Stimulated activated CD4-positive, alpha-beta T cell treated with anti-CD3 and anti-CD28 coated beads, Interleukin-15, amount 100 ng/mL, for 1 hour (primary cell): ENCODE data around the gene FARP1.

Source experiments
- DNase-seq, 2 donors: peaks; one replicate each; pipeline ENCODE4 v3.0.0-alpha.2; 2020; ENCODE audit warnings: low read depth in 1 of 2, low spot score in 1 of 2

FARP1 gene

DNA sequence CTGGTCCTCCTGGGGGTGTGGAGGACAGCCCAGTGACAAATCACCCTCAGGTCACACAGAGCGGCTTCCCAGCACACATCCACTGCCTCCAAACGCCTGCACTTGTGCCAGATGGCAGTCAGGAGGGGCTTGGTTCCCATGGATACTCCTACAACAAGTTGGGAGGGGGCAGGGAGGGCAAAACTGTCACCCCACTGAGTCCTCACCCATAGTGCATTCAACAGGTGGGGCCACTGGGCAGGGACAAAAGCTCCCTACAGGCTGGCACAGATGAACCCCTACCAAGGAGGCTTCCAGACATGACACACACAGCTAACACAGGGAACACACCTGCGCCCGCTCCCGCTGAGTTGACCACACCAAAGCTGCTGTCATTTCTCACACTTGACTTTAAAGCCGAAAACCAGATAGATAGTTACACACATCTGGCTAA is 313.5 kb downstream of the FARP1 start:
- DNase-seq, result no peak

DNA sequence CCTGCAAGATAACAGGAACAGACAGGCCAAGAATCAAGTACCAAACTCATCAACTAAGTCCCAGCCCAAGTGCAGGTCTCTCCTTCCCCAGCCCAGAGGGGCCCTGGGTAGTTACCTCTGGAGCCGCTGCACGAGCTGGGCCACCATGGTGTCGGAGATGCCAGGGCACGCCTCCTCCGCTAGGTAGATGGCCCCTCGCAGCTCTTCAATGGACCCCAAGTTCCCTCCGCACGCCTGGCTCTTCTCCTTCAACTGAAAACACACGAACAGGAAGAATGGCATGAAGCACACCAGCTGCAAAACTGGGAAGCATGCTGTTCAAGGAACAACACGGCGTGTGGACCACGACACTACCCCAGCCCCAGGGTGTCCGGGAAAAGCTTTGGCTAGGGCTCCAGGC is 314.2 kb downstream of the FARP1 start:
- no peak for DNase-seq

DNA sequence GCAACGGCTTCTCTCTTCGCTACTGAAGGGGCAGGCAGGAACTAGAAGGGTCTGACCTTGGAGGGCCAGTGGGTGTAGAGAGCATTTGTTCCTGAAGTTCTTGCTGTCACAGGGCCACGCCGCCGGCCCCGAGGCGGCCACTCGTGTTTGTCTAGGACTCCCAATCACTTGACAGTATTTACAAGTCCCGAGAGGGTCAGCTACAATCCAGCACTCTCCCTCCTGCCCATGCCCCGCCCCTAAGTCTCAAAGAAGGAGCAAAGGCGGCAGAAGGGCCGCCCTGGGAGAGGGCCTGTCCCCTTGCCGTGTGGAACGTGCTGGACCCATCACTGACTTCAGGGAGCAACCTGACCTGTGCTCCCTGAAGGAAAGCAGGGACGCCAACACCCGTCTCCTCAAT is 315.5 kb downstream of the FARP1 start:
- no peak for DNase-seq

- no peak for DNase-seq
These were observed 316.3 kb downstream of the FARP1 start for GRCh38 chr13:98459171-98459681.

- DNase-seq, result no peak
These were observed 317.0 kb downstream of the FARP1 start for GRCh38 chr13:98459721-98460370.

GRCh38 chr13:98460516-98460915 is 317.6 kb downstream of the FARP1 start:
- no peak for DNase-seq

DNA sequence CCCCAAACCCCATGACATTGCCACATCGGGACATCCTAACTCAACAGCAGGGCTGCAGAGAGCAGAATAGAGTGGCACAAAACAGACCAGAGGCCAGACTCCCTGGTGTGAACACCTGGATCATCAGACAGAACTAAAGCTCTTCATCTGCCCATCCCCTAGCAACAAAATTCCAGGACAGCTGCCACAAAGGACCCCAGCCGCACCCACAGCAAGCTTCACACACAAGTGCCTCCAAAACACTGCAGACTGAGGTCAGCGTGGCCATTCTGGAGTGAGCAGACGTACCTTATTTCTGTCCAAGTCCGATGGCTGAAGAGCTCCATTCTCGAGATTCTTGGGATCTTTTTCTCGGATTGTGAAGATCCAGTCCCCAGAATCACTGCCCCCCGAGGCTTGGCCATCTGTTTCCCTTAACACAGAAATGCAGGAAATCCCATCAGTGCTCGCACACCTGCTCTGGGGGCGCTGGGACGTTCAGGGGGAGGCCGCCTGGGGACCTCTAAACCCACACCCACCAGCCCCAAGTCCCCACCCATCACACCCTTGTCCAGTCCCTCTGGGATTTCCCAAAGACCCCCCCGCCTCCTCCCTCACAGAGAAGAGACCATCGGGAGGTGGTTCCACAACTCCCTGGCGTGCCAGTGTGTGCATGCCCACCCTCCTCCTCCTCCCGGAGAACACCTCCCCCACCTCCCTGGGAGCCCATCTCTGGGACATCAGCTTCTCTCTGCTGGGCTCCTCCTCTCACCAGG is 318.8 kb downstream of the FARP1 start:
- DNase-seq, result no peak

- DNase-seq, result no peak
These were observed 319.5 kb downstream of the FARP1 start for GRCh38 chr13:98462241-98462882.

DNA sequence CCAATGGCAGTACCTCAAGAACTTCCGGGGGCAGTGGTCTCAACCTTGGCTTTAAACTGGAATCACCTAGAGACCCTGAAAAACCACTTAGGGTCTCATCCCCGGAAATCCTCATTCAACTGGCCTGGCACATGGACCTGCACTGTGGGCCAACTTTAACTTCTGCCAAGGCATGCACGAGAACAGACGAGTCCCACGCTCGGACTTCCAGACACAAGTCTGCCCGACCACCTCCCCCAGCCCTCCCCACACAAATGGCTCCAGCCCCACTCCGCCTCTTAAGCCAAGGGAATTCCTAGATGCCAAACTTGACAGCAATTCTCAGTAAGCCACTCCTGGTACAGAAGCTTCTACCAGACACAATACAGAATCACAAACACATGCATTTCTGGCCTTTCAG is 320.1 kb downstream of the FARP1 start:
- DNase-seq, result no peak

- peak in 1 of 2 donors; percentile 37 for DNase-seq
These were observed 323.8 kb downstream of the FARP1 start for GRCh38 chr13:98466634-98467236.

GRCh38 chr13:98467263-98467985 is 324.5 kb downstream of the FARP1 start:
- no peak for DNase-seq

DNA sequence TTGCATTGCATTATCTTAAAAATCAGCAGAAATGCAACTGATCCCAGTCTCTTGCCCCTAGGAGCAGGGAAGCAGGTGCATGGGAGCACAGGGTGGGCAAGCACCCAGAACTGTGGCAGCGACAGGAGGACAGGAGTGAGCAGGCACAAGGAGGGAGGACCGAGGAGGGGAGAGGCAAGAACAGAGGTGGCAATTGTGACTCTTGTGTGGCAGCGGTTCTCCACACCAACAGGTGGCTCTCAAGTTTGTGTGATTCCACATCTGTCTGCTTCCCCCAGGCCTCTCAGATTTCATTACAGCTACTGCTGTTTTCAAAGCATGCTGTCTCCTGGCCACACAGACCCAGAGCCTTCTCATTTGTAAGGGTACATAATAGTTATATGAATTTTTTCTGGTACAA is 325.5 kb downstream of the FARP1 start:
- no peak for DNase-seq

DNA sequence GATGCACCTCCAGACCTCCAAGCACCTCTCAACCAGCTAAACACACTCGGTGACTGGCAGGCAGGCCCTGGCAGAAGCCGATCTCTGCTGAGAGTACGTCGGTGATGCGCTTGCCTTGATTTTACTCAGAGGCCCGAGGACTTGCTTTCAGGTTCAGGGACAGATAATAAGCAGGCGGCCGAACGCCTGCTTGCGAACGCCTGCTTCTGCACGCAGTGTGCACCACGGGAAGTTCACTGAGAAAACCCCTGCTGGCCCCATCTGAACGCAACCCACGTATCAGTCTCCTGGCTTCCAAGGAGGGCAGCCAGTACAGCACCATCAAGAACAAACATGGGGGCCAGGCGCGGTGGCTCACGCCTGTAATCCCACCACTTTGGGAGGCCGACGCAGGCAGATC is 326.0 kb downstream of the FARP1 start:
- DNase-seq, result no peak

DNA sequence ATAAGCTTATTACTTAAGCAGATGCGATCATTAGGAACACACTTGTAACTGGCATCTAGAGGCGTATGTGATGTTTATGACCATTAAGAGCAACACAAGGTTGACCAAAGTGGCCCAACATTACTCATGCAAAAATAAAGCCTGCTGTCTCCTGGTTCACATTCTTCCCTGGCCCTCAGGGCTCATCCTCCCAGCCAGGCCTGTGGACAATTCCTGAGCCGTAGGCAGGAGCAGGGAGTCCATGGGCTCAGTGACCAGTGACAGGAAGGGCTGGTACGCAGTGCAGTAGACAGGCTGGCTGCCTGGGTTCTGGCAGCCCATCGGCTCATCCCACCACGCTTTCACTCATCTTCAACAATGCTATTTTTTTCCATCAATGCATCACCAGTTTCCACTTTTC is 328.0 kb downstream of the FARP1 start:
- no peak for DNase-seq

DNA sequence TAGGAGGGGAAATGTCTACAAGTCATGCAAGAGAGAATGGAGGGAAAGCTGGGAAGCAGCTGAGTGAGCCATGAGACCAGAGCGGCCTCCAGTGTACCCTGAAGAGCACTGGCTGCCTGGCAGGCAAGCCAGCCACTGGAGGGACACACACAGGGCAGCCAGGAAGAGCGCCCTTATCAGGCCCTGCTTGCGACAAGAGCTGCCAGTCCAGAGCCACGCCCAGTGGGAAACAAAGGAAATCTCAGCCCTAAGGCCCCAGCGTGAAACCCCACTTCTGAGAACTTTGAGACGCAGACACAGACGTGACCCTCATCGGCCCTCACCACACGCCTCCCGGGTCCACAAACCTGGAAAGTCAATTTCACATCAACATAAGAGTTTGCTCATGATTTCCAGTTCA is 329.0 kb downstream of the FARP1 start:
- no peak for DNase-seq

DNA sequence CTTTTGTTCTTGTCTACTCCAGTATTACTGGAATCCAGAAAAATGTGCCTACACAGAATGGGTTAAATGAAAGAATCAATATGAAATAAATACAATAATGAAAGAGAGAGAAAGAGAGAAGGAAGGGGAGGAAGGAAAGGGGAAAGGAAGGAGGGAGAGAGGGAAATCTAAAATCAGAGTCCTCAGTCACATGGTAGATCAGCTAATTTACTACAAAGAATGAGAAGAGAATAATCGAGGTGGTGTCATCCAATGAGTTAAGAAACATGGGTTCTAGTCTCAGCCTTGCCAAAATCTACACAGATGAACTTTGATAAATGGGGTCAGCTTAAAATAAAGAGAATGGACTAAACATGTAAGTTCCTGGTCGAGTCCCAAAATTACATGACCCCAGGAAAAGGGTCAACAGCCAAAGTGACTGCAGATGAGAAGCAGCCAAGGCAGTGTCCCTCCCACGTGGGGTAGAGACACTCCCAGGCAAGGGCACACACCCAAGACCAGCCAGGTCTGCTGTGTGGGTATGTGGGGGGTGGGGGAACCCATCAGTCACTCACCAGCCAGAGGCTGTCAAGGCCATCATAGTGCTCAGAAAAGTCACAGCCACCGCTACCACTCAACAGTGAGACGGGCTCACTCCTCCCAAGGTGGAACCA is 330.4 kb downstream of the FARP1 start:
- DNase-seq, result no peak

GRCh38 chr13:98473788-98474144 is 330.9 kb downstream of the FARP1 start:
- no peak for DNase-seq

GRCh38 chr13:98474292-98474691 is 331.4 kb downstream of the FARP1 start:
- DNase-seq, result no peak

DNA sequence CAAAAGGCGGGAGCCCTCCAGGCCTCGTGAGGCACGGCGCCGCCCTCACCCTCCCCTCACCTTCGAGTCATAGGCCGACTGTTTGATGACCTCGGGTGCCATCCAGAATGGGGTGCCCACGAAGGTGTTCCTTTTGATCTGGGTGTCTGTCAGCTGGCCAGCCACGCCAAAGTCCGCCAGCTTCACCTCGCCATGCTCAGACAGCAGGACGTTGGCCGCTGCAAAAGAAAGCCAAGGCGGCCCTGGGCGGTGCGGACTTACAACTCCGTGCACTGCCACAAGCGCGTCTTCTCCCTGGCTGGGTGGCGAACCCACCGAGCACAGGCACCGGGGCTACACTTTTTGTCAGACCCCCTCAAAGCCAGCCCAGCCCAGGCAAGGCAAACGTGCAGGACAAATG is 331.9 kb downstream of the FARP1 start:
- no peak for DNase-seq

DNA sequence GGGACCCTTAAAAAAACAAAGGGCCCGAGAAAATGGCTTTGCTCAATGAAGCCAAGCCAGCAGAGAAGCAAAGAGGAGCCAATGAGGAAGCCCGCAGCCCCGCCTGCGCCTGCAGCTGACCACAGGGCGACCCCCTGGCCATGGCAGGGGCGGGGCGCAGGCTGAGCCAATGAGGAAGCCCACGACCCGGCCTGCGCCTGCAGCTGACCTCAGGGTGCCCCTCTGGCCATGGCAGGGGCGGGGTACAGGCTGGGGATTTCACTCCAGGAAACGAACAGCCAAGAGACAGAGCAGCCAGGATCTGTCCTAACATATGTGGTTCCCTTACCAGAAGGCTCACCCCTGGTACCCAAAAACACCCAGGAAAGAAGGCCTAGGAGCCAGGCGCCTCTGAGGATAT is 332.6 kb downstream of the FARP1 start:
- no peak for DNase-seq

DNA sequence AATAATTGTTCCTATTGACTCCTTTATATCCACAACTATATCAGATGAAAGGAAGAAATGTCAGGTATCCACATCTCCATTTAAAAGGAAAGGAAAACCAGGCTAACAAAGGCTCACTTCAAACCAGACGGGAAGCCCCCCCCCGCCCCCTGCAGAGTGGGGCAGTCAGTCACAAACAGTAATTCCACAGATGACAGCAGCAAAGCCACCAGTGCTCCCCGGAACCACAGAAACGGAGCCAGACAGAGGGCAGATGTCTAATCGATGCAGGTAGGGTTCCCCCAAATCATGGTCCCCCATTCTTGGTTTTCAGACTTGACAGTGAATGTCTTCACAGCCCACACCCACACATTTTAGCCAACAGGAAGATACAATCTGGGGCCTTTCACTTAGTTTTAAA is 333.2 kb downstream of the FARP1 start:
- DNase-seq, result peak in 1 of 2 donors; percentile 32
